Pancreas (tissue), 10 donors: Measurements from ENCODE around the gene C1QA. TPM values are rescaled to one million over a fixed set of nuclear protein-coding genes. Genes with fewer than 3 reads are reported as not detected.

Experiments
- ATAC-seq, 4 donors: fragments of 200-7000 bp; cut with Tn5 transposase; one replicate each; pipeline versions ENCODE4 v1.8.0 to v1.9.1; 2020; ENCODE audit warnings: mild to moderate bottlenecking in 4 of 4, moderate library complexity in 4 of 4
- DNase-seq, 6 donors: peaks; one replicate each; pipeline ENCODE4 v3.0.0-alpha.2; 2020
- FAIRE-seq: peaks from 2 replicates; lab custom pipeline; 2012; peaks lifted over from hg19 to GRCh38; lab: Jason Lieb, UNC
- H3K27ac ChIP-seq, 4 donors: fragments of 200-600 bp; sonication (generic); 1 replicate in 3 of 4; 2 replicates in 1 of 4; pipeline versions ENCODE4 v1.5.0 to v1.8.0; 2020
- H3K27me3 ChIP-seq, 4 donors: fragments of 200-600 bp; one replicate each; pipeline ENCODE4 v1.8.0; 2021
- H3K36me3 ChIP-seq, 3 donors: fragments of 200-600 bp; sonication (generic) in 1 of 3; one replicate each; pipeline versions ENCODE4 v1.5.0 to v1.8.0; 2020 to 2021
- H3K4me1 ChIP-seq, 3 donors: fragments of 200-600 bp; one replicate each; pipeline ENCODE4 v1.8.0; 2021
- H3K4me3 ChIP-seq, 4 donors: fragments of 200-600 bp; sonication (generic) in 2 of 4; one replicate each; pipeline versions ENCODE4 v1.5.0 to v1.8.0; 2020 to 2021
- H3K9me3 ChIP-seq, 4 donors: fragments of 200-600 bp; one replicate each; pipeline ENCODE4 v1.8.0; 2021
- WGBS, 2 donors: extraction: QIAGEN DNeasy Blood & Tissue Kit; methylation state at CpG; one replicate each; pipeline ENCODE4 v1.1.7; 2013; 5-methylcytosine and 5-hydroxymethylcytosine counted together
- intact Hi-C, 3 donors: fragments of 100-400 bp; cut with DNase I; formaldehyde crosslinking; loops; one replicate each; pipeline versions ENCODE4 v1.11.1 to v1.14.2; 2022
- polyA plus RNA-seq, 2 donors: library from polyadenylated mRNA; stranded (reverse); fragments of 200-250 nt; gene quantifications; one replicate each; pipeline ENCODE4 v1.2.3, GENCODE V29; 2013
- total RNA-seq, 6 donors: library from RNA; stranded (reverse); fragmentation: NEBNext Ultra II Directional in 4 of 6; extraction: Animal tissue kit (Norgen Biotek cat#: 25700) in 4 of 6; gene quantifications; one replicate each; pipeline versions ENCODE4 v1.2.1 to v1.2.4, GENCODE V29; 2021 to 2023
- TF ChIP-seq, protein P1 (sequence below), 4 donors: fragments of 200-600 bp; sonication (generic) in 3 of 4; IDR thresholded peaks; one replicate each; pipeline versions ENCODE4 v1.5.0 to v1.8.0; 2021; ENCODE audit warnings: antibody characterized with exemption in 4 of 4
- donor health status: healthy with polysubstance abuse.
- donor health status: DM: no; HTN: no; CAD: no; lungs with moderate emphysema.
- donor health status: DM: no; HTN: no; CAD: no.
- donor health status: control.
- donor health status: control.
- donor health status: Bipolar disorder and iron deficiency.
- donor health status: DM: yes; HTN: yes; CAD: no.
- donor health status: DM: no; HTN: no; CAD: no.
- donor health status: DM: no; HTN: no; CAD: no.
- donor health status: DM: yes; HTN: yes; CAD: no.

Gene C1QA
- total and polyA plus RNA-seq, 8 donors = 3.3 to 115 (median 19.0) TPM

GRCh38 chr1:22597996-22598395 lies 38.4 kb upstream of the C1QA start:
- intact Hi-C loops = no loop called here
- FAIRE-seq = no peak
- WGBS, 2 donors = 82 to 91% methylated on average over 8 of the region's 8 CpGs

GRCh38 chr1:22598736-22599135 lies 37.7 kb upstream of the C1QA start:
- no peaks in the 10 kb centered on the region for H3K27me3 ChIP-seq
- ATAC-seq = no peak
- no peaks in the 10 kb centered on the region for H3K9me3 ChIP-seq
- DNase-seq = no peak
- intact Hi-C loops = no loop called here
- TF ChIP-seq, protein P1, sequence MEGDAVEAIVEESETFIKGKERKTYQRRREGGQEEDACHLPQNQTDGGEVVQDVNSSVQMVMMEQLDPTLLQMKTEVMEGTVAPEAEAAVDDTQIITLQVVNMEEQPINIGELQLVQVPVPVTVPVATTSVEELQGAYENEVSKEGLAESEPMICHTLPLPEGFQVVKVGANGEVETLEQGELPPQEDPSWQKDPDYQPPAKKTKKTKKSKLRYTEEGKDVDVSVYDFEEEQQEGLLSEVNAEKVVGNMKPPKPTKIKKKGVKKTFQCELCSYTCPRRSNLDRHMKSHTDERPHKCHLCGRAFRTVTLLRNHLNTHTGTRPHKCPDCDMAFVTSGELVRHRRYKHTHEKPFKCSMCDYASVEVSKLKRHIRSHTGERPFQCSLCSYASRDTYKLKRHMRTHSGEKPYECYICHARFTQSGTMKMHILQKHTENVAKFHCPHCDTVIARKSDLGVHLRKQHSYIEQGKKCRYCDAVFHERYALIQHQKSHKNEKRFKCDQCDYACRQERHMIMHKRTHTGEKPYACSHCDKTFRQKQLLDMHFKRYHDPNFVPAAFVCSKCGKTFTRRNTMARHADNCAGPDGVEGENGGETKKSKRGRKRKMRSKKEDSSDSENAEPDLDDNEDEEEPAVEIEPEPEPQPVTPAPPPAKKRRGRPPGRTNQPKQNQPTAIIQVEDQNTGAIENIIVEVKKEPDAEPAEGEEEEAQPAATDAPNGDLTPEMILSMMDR (IDR thresholded peaks at IDR 0.05) = no peak
- 83 to 84% methylated on average over 24 of the region's 24 CpGs for WGBS, 2 donors
- no peaks in the 10 kb centered on the region for H3K4me1 ChIP-seq
- no peaks in the 10 kb centered on the region for H3K36me3 ChIP-seq
- FAIRE-seq = no peak
- H3K4me3 ChIP-seq = no peak overlapping the region
- no peak overlapping the region for H3K27ac ChIP-seq

More at GRCh38 chr1:22597996-22598395, 38.4 kb upstream of the C1QA start:
- Histone ChIP-seq H3K27ac (no peak overlapping the region), H3K27me3 (no peaks in the 10 kb centered on the region), H3K4me1 (no peaks in the 10 kb centered on the region), H3K9me3 (no peaks in the 10 kb centered on the region), H3K36me3 (no peaks in the 10 kb centered on the region), H3K4me3 (no peak overlapping the region)
- no peak for DNase-seq
- TF ChIP-seq, protein P1 (IDR thresholded peaks at IDR 0.05) = no peak
- no peak for ATAC-seq

DNA sequence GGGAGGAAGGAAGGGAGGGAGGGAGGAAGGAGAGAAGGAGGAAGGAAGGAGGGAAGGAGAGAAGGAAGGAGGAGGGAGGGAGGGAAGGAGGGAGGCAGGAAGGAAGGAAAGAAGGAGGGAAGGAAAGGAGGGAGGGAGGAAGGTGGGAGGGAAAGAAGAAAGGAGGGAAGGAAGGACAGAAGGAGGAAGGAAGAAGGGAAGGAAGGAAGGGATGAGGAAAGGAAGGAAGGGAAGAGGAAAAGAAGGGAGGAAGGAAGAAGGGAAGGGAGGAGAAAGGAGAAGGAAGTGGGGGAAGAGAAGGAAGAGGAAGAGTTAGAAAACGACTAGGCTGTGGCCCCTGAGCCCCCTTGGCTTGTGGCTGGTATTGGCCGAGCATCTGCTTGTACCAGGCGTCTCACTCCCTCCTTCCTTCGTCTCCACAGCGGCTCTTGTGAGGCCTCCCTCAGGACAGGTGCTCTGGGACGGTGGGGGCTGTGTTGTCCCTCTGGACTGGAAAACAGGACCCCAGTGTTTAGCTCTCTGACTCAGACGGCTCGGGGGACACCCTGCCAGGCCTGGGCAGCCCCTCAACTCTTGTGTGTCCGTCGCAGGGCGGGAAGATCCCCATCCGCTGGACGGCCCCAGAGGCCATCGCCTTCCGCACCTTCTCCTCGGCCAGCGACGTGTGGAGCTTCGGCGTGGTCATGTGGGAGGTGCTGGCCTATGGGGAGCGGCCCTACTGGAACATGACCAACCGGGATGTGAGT lies 36.2 kb upstream of the C1QA start:
- no peak overlapping the region for H3K4me3 ChIP-seq
- no peaks in the 10 kb centered on the region for H3K27me3 ChIP-seq
- H3K27ac ChIP-seq = no peak overlapping the region
- DNase-seq (no peak), FAIRE-seq (no peak), ATAC-seq (peak in 2 of 4 donors; percentile 14 to 23)
- H3K36me3 ChIP-seq = no peaks in the 10 kb centered on the region
- no peaks in the 10 kb centered on the region for H3K9me3 ChIP-seq
- WGBS, 2 donors = 65 to 80% methylated on average over 22 of the region's 22 CpGs
- H3K4me1 ChIP-seq = no peaks in the 10 kb centered on the region
- intact Hi-C loops = no loop called here
- TF ChIP-seq, protein P1 (IDR thresholded peaks at IDR 0.05) = no peak

DNA sequence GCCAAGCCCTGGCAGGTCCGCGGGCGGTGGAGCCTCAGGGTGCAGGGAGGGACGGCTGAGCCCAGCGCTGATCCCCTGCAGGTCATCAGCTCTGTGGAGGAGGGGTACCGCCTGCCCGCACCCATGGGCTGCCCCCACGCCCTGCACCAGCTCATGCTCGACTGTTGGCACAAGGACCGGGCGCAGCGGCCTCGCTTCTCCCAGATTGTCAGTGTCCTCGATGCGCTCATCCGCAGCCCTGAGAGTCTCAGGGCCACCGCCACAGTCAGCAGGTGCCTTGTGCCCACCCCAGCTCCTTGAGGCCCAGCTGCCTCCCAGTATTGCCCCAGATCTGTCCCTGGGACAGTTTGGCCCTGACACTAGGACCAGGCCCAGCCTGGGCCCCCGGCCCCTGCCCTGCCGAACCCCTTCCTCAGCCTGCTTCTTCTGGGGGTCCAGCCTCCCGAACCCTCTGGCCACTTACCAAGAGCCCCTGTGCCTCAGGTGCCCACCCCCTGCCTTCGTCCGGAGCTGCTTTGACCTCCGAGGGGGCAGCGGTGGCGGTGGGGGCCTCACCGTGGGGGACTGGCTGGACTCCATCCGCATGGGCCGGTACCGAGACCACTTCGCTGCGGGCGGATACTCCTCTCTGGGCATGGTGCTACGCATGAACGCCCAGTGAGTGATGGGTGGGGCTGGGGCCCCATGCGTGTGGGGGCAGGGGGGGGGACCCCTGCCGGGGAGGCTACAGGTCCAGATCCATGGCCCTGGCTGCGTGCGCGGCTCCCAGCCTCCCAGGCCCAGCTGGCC lies 35.4 kb upstream of the C1QA start:
- no peak overlapping the region for H3K4me3 ChIP-seq
- no peak for ATAC-seq
- no peaks in the 10 kb centered on the region for H3K4me1 ChIP-seq
- no peak for FAIRE-seq
- no peaks in the 10 kb centered on the region for H3K36me3 ChIP-seq
- 88 to 93% methylated on average over 35 to 39 of the region's 39 CpGs for WGBS, 2 donors
- H3K9me3 ChIP-seq = no peaks in the 10 kb centered on the region
- no peaks in the 10 kb centered on the region for H3K27me3 ChIP-seq
- TF ChIP-seq, protein P1 (IDR thresholded peaks at IDR 0.05) = no peak
- intact Hi-C loops = no loop called here
- H3K27ac ChIP-seq = no peak overlapping the region
- DNase-seq = no peak
